Fibroblast of skin of scalp (primary cell): ENCODE results near the gene SLC35E4. TPM values are rescaled to one million over a fixed set of nuclear protein-coding genes. Genes with fewer than 3 reads are reported as not detected.
A peak's percentile ranks its signal among the peaks of the same experiment; 100 is the strongest.
"Not testable (repeated sequence)": the region's sequence is repeated elsewhere in the genome, so short reads cannot be mapped to it uniquely, and the experiment has no call there.

Experiments
- DNase-seq: peaks from one replicate; pipeline ENCODE4 v3.0.0-alpha.2; 2013
- polyA plus RNA-seq, 2 experiments: library from polyadenylated mRNA; unstranded; fragments of 120-200 nt; gene quantifications; one replicate each; pipeline ENCODE4 v1.2.1, GENCODE V29; 2013; ENCODE audit not compliant: insufficient read length in 2 of 2

SLC35E4 gene
- 4.9 TPM for polyA plus RNA-seq (2013, experiment 1 of 2; ENCODE audit: insufficient read length)
- polyA plus RNA-seq (2013, experiment 2 of 2; ENCODE audit: insufficient read length) = 4.9 TPM

- DNase-seq = peak; percentile 94
These were observed at the start of gene SLC35E4 for GRCh38 chr22:30635273-30636225. Gene SLC35E4 (plus strand): TSS chr22:30635781. CDS start chr22:30636451, 670 bp downstream.

- no peak for DNase-seq
These were observed 49.2 kb upstream of the SLC35E4 start for GRCh38 chr22:30586414-30586813.

- DNase-seq = peak; percentile 14
These were observed 44.4 kb upstream of the SLC35E4 start for GRCh38 chr22:30591191-30591587.

- peak; percentile 99 for DNase-seq
These were observed 43.8 kb upstream of the SLC35E4 start, which contains the start of gene PES1 for GRCh38 chr22:30591588-30592359. Gene PES1 (minus strand): TSS chr22:30591910. CDS start chr22:30591833, 77 bp downstream.

GRCh38 chr22:30592360-30592713 lies 43.2 kb upstream of the SLC35E4 start:
- not testable (repeated sequence) for DNase-seq

GRCh38 chr22:30596199-30596598 lies 39.4 kb upstream of the SLC35E4 start:
- no peak for DNase-seq

GRCh38 chr22:30596886-30597285 lies 38.7 kb upstream of the SLC35E4 start:
- no peak for DNase-seq

- DNase-seq = no peak
These were observed 36.6 kb upstream of the SLC35E4 start for GRCh38 chr22:30598986-30599385.

- DNase-seq = no peak
These were observed 34.7 kb upstream of the SLC35E4 start for GRCh38 chr22:30600921-30601320.

GRCh38 chr22:30601464-30601863 lies 34.1 kb upstream of the SLC35E4 start:
- no peak for DNase-seq

- peak; percentile 21 for DNase-seq
These were observed 33.5 kb upstream of the SLC35E4 start for GRCh38 chr22:30602049-30602448.

GRCh38 chr22:30603801-30604200 lies 31.8 kb upstream of the SLC35E4 start:
- no peak for DNase-seq

- DNase-seq = no peak
These were observed 30.9 kb upstream of the SLC35E4 start for GRCh38 chr22:30604723-30605122.

- peak; percentile 44 for DNase-seq
These were observed 30.0 kb upstream of the SLC35E4 start for GRCh38 chr22:30605449-30606110.

- peak; percentile 58 for DNase-seq
These were observed 28.9 kb upstream of the SLC35E4 start, which contains the start of gene TCN2 for GRCh38 chr22:30606455-30607299. Gene TCN2 (plus strand): TSS chr22:30607174. CDS start chr22:30607332, 158 bp downstream.

- no peak for DNase-seq
These were observed 28.2 kb upstream of the SLC35E4 start for GRCh38 chr22:30607300-30607930.

- no peak for DNase-seq
These were observed 27.6 kb upstream of the SLC35E4 start for GRCh38 chr22:30607939-30608338.

- DNase-seq = peak; percentile 69
These were observed 26.1 kb upstream of the SLC35E4 start for GRCh38 chr22:30609260-30610185.

- DNase-seq = no peak
These were observed 25.3 kb upstream of the SLC35E4 start for GRCh38 chr22:30610299-30610698.

- DNase-seq = no peak
These were observed 24.4 kb upstream of the SLC35E4 start for GRCh38 chr22:30611197-30611596.
